Breast epithelium (tissue), 3 donors: ENCODE data around the gene SEBOX.

Source experiments
- POLR2AphosphoS5 ChIP-seq, 3 donors: sonication (generic); formaldehyde crosslinking; IDR thresholded peaks; one replicate each; pipeline ENCODE4 v1.6.1; 2017; ENCODE audit warnings: antibody characterized with exemption in 3 of 3
- TF ChIP-seq, protein P1 (sequence below), 3 donors: fragments of 450-650 bp; IDR thresholded peaks; one replicate each; pipeline ENCODE4 v1.5.1; 2016 to 2017; ENCODE audit warnings: antibody characterized with exemption in 3 of 3, mild to moderate bottlenecking in 3 of 3, moderate library complexity in 3 of 3

GRCh38 chr17:28388106-28388505 lies 23.1 kb upstream of the SEBOX start:
- TF ChIP-seq, protein P1, sequence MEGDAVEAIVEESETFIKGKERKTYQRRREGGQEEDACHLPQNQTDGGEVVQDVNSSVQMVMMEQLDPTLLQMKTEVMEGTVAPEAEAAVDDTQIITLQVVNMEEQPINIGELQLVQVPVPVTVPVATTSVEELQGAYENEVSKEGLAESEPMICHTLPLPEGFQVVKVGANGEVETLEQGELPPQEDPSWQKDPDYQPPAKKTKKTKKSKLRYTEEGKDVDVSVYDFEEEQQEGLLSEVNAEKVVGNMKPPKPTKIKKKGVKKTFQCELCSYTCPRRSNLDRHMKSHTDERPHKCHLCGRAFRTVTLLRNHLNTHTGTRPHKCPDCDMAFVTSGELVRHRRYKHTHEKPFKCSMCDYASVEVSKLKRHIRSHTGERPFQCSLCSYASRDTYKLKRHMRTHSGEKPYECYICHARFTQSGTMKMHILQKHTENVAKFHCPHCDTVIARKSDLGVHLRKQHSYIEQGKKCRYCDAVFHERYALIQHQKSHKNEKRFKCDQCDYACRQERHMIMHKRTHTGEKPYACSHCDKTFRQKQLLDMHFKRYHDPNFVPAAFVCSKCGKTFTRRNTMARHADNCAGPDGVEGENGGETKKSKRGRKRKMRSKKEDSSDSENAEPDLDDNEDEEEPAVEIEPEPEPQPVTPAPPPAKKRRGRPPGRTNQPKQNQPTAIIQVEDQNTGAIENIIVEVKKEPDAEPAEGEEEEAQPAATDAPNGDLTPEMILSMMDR (IDR thresholded peaks at IDR 0.05) = no peak
- no peak for TF ChIP-seq POLR2AphosphoS5 (IDR thresholded peaks at IDR 0.05)
